ENCODE results near the gene EEIG1.

Gene EEIG1

DNA sequence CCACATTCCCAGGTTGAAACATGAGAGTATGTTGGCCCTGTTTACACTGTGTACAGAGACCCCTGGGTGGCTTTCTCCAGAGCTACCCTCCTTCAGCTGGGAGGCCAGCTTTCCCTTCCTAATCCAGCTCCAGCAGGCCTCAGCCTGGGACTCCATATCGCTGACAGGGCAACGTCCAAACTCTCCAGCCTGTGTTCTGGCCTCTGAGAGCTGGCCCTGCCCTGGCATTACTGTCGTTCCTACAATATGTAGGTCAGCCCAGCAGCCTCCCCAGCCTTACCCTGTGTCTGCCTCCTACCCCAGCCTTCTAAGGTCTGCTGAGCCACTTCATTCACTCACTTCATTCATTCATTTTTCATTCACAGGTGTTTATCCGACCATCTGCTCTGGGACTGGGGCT is 8.3 kb upstream of the EEIG1 start:
- CTCF ChIA-PET = interaction anchor here (0.7 kb wide), 1 partner anchor 35 kb away, joined by 4 read pairs; no protein-coding TSS in a partner anchor
- POLR2A ChIA-PET = no interaction called here
- Histone ChIP-seq H3K9me3 (ENCODE audit: control insufficient read depth, insufficient read depth, low read depth, low read length) (no peaks in the 10 kb centered on the region), H3K36me3 (ENCODE audit: control insufficient read depth in 2 of 2, insufficient read depth in 1 of 2, low read length in 2 of 2) (no peaks in the 10 kb centered on the region), H3K4me3 (ENCODE audit: low read depth, low read length) (no peak overlapping the region), H3K27ac (ENCODE audit: extremely low read depth, low read depth, low read length) (no peak overlapping the region), H3K4me1 (ENCODE audit: control insufficient read depth, insufficient read depth, low read length) (no peaks in the 10 kb centered on the region)
- TF ChIP-seq ZNF596 (tag by site-specific recombination; IDR thresholded peaks at IDR 0.05) = no peak
- TF ChIP-seq ZNF37A (tag by site-specific recombination; IDR thresholded peaks at IDR 0.05) = no peak
- TF ChIP-seq ZNF169 (tag by site-specific recombination; IDR thresholded peaks at IDR 0.05) = no peak
- TF ChIP-seq TRIM28 (IDR thresholded peaks at IDR 0.05; ENCODE audit: borderline replicate concordance, low read length) = no peak
- TF ChIP-seq ZNF600 (tag by site-specific recombination; IDR thresholded peaks at IDR 0.05) = peak; percentile 28; the same call in 1 of the 2 replicates
- TF ChIP-seq ZNF843 (tag by site-specific recombination; IDR thresholded peaks at IDR 0.05) = no peak

DNA sequence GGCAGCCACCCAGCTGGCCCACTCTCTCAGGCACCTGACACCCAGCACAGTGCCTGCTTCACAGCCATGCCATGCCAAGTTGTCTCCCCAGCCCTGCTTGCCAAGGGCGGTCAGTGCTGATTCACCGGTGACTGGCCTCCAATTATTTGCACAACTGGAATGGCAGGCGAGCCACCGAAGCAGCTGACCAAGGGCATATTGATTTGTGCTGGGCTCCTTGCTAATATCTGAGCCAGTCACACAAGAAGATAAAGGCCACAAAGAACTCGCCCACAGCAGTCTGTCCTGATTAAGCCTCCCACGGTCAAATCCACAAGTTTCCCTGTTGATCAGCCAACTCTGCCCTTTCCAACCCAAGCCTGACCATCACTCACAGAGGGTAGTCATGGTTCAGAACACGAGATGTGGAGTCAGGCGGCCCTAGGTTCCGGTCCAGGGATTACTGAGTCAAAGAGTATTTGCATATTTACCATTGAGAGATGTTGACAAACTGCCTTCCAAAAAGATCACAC is 6.4 kb upstream of the EEIG1 start:
- Histone ChIP-seq H3K27ac (ENCODE audit: extremely low read depth, low read depth, low read length) (no peak overlapping the region), H3K4me3 (ENCODE audit: low read depth, low read length) (no peak overlapping the region), H3K4me1 (ENCODE audit: control insufficient read depth, insufficient read depth, low read length) (no peaks in the 10 kb centered on the region), H3K36me3 (ENCODE audit: control insufficient read depth in 2 of 2, insufficient read depth in 1 of 2, low read length in 2 of 2) (no peaks in the 10 kb centered on the region), H3K9me3 (ENCODE audit: control insufficient read depth, insufficient read depth, low read depth, low read length) (no peaks in the 10 kb centered on the region)
- CTCF ChIA-PET = interaction anchor here (0.5 kb wide), 1 partner anchor 452 kb away, joined by 5 read pairs; no protein-coding TSS in a partner anchor
- no peak for TF ChIP-seq ZNF473 (tag by site-specific recombination; IDR thresholded peaks at IDR 0.05)
- no peak for TF ChIP-seq ZNF791 (tag by site-specific recombination; IDR thresholded peaks at IDR 0.05)
- 0 out of 2 replicates have a peak, but pooled peaks have one; percentile 17 for TF ChIP-seq EGR2 (tag by site-specific recombination; IDR thresholded peaks at IDR 0.05; ENCODE audit: low read depth)
- POLR2A ChIA-PET = no interaction called here

GRCh38 chr9:127985011-127985410 is 4.2 kb upstream of the EEIG1 start:
- Histone ChIP-seq H3K36me3 (ENCODE audit: control insufficient read depth in 2 of 2, insufficient read depth in 1 of 2, low read length in 2 of 2) (no peaks in the 10 kb centered on the region), H3K4me3 (ENCODE audit: low read depth, low read length) (no peak overlapping the region), H3K4me1 (ENCODE audit: control insufficient read depth, insufficient read depth, low read length) (0 out of 2 replicates have a peak, but pooled peaks cover 3% of the 10 kb centered on the region), H3K9me3 (ENCODE audit: control insufficient read depth, insufficient read depth, low read depth, low read length) (no peaks in the 10 kb centered on the region), H3K27ac (ENCODE audit: extremely low read depth, low read depth, low read length) (no peak overlapping the region)
- TF ChIP-seq ATF2 (tag by site-specific recombination; IDR thresholded peaks at IDR 0.05; ENCODE audit: low read depth) (no peak), ZNF416 (tag by site-specific recombination; IDR thresholded peaks at IDR 0.05) (no peak), ZNF664 (tag by site-specific recombination; IDR thresholded peaks at IDR 0.05) (no peak), ZNF514 (tag by site-specific recombination; IDR thresholded peaks at IDR 0.05) (no peak), ZNF48 (tag by site-specific recombination; IDR thresholded peaks at IDR 0.05) (no peak), ZNF548 (tag by site-specific recombination; IDR thresholded peaks at IDR 0.05) (no peak), ZNF510 (tag by site-specific recombination; IDR thresholded peaks at IDR 0.05; ENCODE audit: insufficient replicate concordance) (no peak), EGR2 (tag by site-specific recombination; IDR thresholded peaks at IDR 0.05; ENCODE audit: low read depth) (no peak), MEIS1 (CRISPR knock-in tag; IDR thresholded peaks at IDR 0.05; ENCODE audit: borderline replicate concordance) (no peak)
- TF ChIP-seq, protein P1, sequence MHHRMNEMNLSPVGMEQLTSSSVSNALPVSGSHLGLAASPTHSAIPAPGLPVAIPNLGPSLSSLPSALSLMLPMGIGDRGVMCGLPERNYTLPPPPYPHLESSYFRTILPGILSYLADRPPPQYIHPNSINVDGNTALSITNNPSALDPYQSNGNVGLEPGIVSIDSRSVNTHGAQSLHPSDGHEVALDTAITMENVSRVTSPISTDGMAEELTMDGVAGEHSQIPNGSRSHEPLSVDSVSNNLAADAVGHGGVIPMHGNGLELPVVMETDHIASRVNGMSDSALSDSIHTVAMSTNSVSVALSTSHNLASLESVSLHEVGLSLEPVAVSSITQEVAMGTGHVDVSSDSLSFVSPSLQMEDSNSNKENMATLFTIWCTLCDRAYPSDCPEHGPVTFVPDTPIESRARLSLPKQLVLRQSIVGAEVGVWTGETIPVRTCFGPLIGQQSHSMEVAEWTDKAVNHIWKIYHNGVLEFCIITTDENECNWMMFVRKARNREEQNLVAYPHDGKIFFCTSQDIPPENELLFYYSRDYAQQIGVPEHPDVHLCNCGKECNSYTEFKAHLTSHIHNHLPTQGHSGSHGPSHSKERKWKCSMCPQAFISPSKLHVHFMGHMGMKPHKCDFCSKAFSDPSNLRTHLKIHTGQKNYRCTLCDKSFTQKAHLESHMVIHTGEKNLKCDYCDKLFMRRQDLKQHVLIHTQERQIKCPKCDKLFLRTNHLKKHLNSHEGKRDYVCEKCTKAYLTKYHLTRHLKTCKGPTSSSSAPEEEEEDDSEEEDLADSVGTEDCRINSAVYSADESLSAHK (tag by site-specific recombination; IDR thresholded peaks at IDR 0.05) = no peak
- ChIA-PET CTCF (interaction anchor here (0.6 to 10.0 kb wide), 4 partner anchors 36 to 82 kb away, joined by 3 to 94 read pairs (median 6); partner anchors contain the start of gene NAIF1), POLR2A (no interaction called here)

Measured in HEK293 (cell line).